ENCODE results near the gene POP7. TPM values are rescaled to one million over a fixed set of nuclear protein-coding genes. Genes with fewer than 3 reads are reported as not detected.

The POP7 gene
- total RNA-seq, 1 experiment from 2014 or later, result 79.2 TPM

- H3K27me3 Mint-ChIP-seq (ENCODE audit: low read depth), result no peaks in the 10 kb centered on the region
- ChIA-PET POLR2A (interaction anchor here (0.6 kb wide), 1 partner anchor 12 kb away, joined by 3 read pairs; the partner anchor contains the start of gene EPO), CTCF (interaction anchor here (1.0 to 1.1 kb wide), 3 partner anchors 17 to 79 kb away, joined by 3 to 4 read pairs (median 4); no protein-coding TSS in a partner anchor)
- TF ChIP-seq RELA (CRISPR knock-in tag; IDR thresholded peaks at IDR 0.05; ENCODE audit: borderline replicate concordance) (no peak), AFF4 (CRISPR knock-in tag; IDR thresholded peaks at IDR 0.05; ENCODE audit: borderline replicate concordance) (no peak), ZNF121 (CRISPR knock-in tag; IDR thresholded peaks at IDR 0.05) (no peak), E2F4 (CRISPR knock-in tag; IDR thresholded peaks at IDR 0.05; ENCODE audit: borderline replicate concordance, low read depth) (no peak), ETV6 (CRISPR knock-in tag; IDR thresholded peaks at IDR 0.05) (no peak), SMAD3 (CRISPR knock-in tag; IDR thresholded peaks at IDR 0.05; ENCODE audit: borderline replicate concordance) (no peak), TP53 (CRISPR knock-in tag; IDR thresholded peaks at IDR 0.05) (no peak), ATF6 (CRISPR knock-in tag; IDR thresholded peaks at IDR 0.05) (no peak), ZNF416 (CRISPR knock-in tag; IDR thresholded peaks at IDR 0.05) (no peak), USF1 (CRISPR knock-in tag; IDR thresholded peaks at IDR 0.05) (no peak), CBFB (CRISPR knock-in tag; IDR thresholded peaks at IDR 0.05; ENCODE audit: low read depth) (no peak), NR1H2 (CRISPR knock-in tag; IDR thresholded peaks at IDR 0.05) (no peak), OVOL2 (CRISPR knock-in tag; IDR thresholded peaks at IDR 0.05; ENCODE audit: borderline replicate concordance) (no peak), TCF7 (CRISPR knock-in tag; IDR thresholded peaks at IDR 0.05; ENCODE audit: low read depth) (no peak), EMX1 (CRISPR knock-in tag; IDR thresholded peaks at IDR 0.05) (no peak), ZNF425 (CRISPR knock-in tag; conservative IDR thresholded peaks at IDR 0.05) (no peak)
- no peak overlapping the region; the same call in 1 of the 2 replicates for H3K4me3 Mint-ChIP-seq
- peaks cover 8% of the 10 kb centered on the region for H3K4me1 Mint-ChIP-seq
- DNase-seq (ENCODE audit: low spot score), result no peak
- H3K36me3 Mint-ChIP-seq, result peaks cover 10% of the 10 kb centered on the region
- H3K9me3 Mint-ChIP-seq, result no peaks in the 10 kb centered on the region
- no peak overlapping the region for H3K27ac Mint-ChIP-seq
- ATAC-seq, result no peak
These were observed 2.5 kb downstream of the POP7 start for GRCh38 chr7:100708395-100708794.

- Mint-ChIP-seq H3K4me3 (no peak overlapping the region), H3K27ac (no peak overlapping the region), H3K4me1 (peaks cover 8% of the 10 kb centered on the region), H3K36me3 (peaks cover 10% of the 10 kb centered on the region), H3K27me3 (ENCODE audit: low read depth) (no peaks in the 10 kb centered on the region), H3K9me3 (no peaks in the 10 kb centered on the region)
- ATAC-seq, result no peak
- DNase-seq (ENCODE audit: low spot score), result no peak
- ChIA-PET CTCF (interaction anchor here (0.7 to 2.5 kb wide), 3 partner anchors 16 to 141 kb away, joined by 3 to 11 read pairs (median 3); no protein-coding TSS in a partner anchor), POLR2A (no interaction called here)
- no peak for TF ChIP-seq RORB (CRISPR knock-in tag; IDR thresholded peaks at IDR 0.05)
- TF ChIP-seq MXD4 (CRISPR knock-in tag; IDR thresholded peaks at IDR 0.05; ENCODE audit: borderline replicate concordance), result no peak
- TF ChIP-seq SP1 (CRISPR knock-in tag; conservative IDR thresholded peaks at IDR 0.05), result no peak
- TF ChIP-seq ERG (CRISPR knock-in tag; IDR thresholded peaks at IDR 0.05), result no peak
- TF ChIP-seq IRF2 (CRISPR knock-in tag; IDR thresholded peaks at IDR 0.05; ENCODE audit: borderline replicate concordance, low read depth), result no peak
- no peak for TF ChIP-seq ZNF416 (CRISPR knock-in tag; IDR thresholded peaks at IDR 0.05)
- no peak for TF ChIP-seq NR3C1 (CRISPR knock-in tag; conservative IDR thresholded peaks at IDR 0.05; ENCODE audit: low read depth)
- no peak for TF ChIP-seq NFATC4 (CRISPR knock-in tag; IDR thresholded peaks at IDR 0.05)
- no peak for TF ChIP-seq ELF4 (CRISPR knock-in tag; IDR thresholded peaks at IDR 0.05; ENCODE audit: low read depth)
- TF ChIP-seq ZBTB21 (CRISPR knock-in tag; IDR thresholded peaks at IDR 0.05; ENCODE audit: borderline replicate concordance), result no peak
These were observed 4.5 kb downstream of the POP7 start for GRCh38 chr7:100710452-100710851.

Data from WTC11 (cell line).